ENCODE data around the gene GRPEL1. TPM values are rescaled to one million over a fixed set of nuclear protein-coding genes. Genes with fewer than 3 reads are reported as not detected.

Gene GRPEL1
- total and polyA plus RNA-seq, 9 of the 15 experiments (the other 6 are each of a cell fraction or from before 2014, with no cell fraction given) = 43.4 to 192 (median 86.6) TPM

DNA sequence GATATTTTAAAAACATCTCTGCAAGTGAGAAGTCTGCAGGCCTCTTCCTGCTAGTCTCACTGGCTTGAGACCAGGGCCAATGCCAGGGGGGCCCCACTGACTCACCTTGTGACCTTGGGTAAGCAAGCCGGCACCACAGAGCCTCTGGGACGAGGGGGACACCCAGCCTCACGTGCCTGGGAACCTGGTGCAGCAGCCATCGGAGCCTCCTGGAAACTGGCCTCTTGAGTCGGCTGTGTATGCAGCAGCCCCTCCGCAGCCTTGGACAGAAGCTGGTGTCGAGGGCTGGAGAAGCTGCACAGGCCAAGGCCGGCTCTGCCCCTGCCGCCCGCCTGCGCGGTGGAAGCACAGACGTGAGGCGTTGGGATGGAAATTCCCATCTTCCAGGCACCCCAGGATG lies 16.0 kb downstream of the GRPEL1 start (continued):
- TF ChIP-seq, protein P1, sequence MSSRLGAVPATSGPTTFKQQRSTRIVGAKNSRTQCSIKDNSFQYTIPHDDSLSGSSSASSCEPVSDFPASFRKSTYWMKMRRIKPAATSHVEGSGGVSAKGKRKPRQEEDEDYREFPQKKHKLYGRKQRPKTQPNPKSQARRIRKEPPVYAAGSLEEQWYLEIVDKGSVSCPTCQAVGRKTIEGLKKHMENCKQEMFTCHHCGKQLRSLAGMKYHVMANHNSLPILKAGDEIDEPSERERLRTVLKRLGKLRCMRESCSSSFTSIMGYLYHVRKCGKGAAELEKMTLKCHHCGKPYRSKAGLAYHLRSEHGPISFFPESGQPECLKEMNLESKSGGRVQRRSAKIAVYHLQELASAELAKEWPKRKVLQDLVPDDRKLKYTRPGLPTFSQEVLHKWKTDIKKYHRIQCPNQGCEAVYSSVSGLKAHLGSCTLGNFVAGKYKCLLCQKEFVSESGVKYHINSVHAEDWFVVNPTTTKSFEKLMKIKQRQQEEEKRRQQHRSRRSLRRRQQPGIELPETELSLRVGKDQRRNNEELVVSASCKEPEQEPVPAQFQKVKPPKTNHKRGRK (tag; IDR thresholded peaks at IDR 0.05) = no peak
- TF ChIP-seq ZNF695 (CRISPR knock-in tag; IDR thresholded peaks at IDR 0.05) (no peak), JUND (IDR thresholded peaks at IDR 0.05; ENCODE audit: borderline replicate concordance, low read depth, low read length) (no peak), JUND (tag; IDR thresholded peaks at IDR 0.05; ENCODE audit: borderline replicate concordance, low read depth, low read length) (no peak), ZC3H4 (CRISPR knock-in tag; IDR thresholded peaks at IDR 0.05; ENCODE audit: borderline replicate concordance) (no peak), STAG1 (CRISPR knock-in tag; IDR thresholded peaks at IDR 0.05; ENCODE audit: borderline replicate concordance) (no peak), NR2C2 (CRISPR knock-in tag; IDR thresholded peaks at IDR 0.05) (no peak), NR2C2 (tag; IDR thresholded peaks at IDR 0.05) (no peak), GTF2F1 (IDR thresholded peaks at IDR 0.05; ENCODE audit: low read depth, low read length) (no peak), OTX1 (CRISPR knock-in tag; IDR thresholded peaks at IDR 0.05) (no peak), STAT6 (CRISPR knock-in tag; IDR thresholded peaks at IDR 0.05) (no peak), ATF7 (IDR thresholded peaks at IDR 0.05) (no peak), YY1 (IDR thresholded peaks at IDR 0.05; ENCODE audit: borderline replicate concordance in 1 of 3, control insufficient read depth in 1 of 3, extremely low read depth in 1 of 3, insufficient read depth in 3 of 3, insufficient read length in 1 of 3, insufficient replicate concordance in 2 of 3, low read depth in 1 of 3, low read length in 2 of 3) (no peak), GATA2 (CRISPR knock-in tag; IDR thresholded peaks at IDR 0.05) (no peak), RFX1 (IDR thresholded peaks at IDR 0.05) (no peak)

Measured in K562 (cell line).